ENCODE data around the gene CYB5R3. TPM values are rescaled to one million over a fixed set of nuclear protein-coding genes. Genes with fewer than 3 reads are reported as not detected.

CYB5R3 gene
- total RNA-seq, 1 experiment from 2014 or later = 106 TPM

DNA sequence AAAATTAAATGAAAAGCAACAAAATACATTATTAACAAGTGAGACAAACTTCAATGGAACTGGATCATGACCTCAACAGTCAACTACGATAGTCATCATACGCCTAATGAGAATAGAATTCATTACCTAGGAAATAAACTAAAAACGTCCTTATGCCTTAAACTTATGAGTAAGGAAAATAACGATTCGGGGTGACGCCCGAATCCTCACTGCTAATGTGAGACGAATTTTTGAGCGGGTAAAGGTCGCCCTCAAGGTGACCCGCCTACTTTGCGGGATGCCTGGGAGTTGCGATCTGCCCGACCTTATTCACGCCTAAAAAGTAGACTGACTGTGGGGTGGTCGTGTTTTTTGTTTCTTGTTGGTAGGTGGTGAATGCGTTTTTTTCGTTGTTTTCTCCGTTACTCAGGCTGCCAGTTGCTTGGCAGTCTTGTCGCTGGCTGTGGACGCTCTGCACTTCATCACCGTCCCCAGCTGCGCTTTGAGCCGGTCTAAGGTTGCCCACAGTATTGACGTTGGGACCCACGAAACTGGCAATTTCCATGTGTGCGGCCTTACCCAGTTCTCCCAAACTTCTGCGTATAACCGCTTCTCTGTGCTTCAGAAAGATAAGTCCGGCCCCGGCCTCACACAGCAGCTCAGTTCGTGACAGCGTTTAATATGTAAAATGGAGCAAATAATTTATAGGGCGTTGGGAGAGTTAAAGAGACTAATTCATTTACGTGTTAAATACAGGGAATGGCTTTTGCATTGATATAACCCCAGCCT lies 33.9 kb downstream of the CYB5R3 start:
- no peaks in the 10 kb centered on the region for H3K27me3 ChIP-seq (ENCODE audit: insufficient read depth, low read depth)
- peaks cover 45% of the 10 kb centered on the region for H3F3A ChIP-seq (ENCODE audit: insufficient read depth, low read depth)
- H3K9me2 ChIP-seq (ENCODE audit: insufficient read depth) = no peaks in the 10 kb centered on the region
- peaks cover 30% of the 10 kb centered on the region for H3K4me1 ChIP-seq (replicated peaks; ENCODE audit: insufficient read depth)
- peak; percentile 90 to 99 for DNase-seq
- H4K20me1 ChIP-seq (ENCODE audit: insufficient read depth) = peaks cover 34% of the 10 kb centered on the region
- peak overlapping the region; percentile 81; the same call in 1 of the 2 replicates for H2AFZ ChIP-seq
- peaks cover 40% of the 10 kb centered on the region for H3K79me2 ChIP-seq (ENCODE audit: low read depth)
- CTCF ChIA-PET = interaction anchor here (0.6 to 0.7 kb wide), 2 partner anchors 123 to 570 kb away, joined by 3 read pairs; no protein-coding TSS in a partner anchor
- H3K4me3 ChIP-seq = peak overlapping the region; percentile 100
- no peak for TF ChIP-seq EZH2 (IDR thresholded peaks at IDR 0.05; ENCODE audit: low read depth)
- TF ChIP-seq, protein P1, sequence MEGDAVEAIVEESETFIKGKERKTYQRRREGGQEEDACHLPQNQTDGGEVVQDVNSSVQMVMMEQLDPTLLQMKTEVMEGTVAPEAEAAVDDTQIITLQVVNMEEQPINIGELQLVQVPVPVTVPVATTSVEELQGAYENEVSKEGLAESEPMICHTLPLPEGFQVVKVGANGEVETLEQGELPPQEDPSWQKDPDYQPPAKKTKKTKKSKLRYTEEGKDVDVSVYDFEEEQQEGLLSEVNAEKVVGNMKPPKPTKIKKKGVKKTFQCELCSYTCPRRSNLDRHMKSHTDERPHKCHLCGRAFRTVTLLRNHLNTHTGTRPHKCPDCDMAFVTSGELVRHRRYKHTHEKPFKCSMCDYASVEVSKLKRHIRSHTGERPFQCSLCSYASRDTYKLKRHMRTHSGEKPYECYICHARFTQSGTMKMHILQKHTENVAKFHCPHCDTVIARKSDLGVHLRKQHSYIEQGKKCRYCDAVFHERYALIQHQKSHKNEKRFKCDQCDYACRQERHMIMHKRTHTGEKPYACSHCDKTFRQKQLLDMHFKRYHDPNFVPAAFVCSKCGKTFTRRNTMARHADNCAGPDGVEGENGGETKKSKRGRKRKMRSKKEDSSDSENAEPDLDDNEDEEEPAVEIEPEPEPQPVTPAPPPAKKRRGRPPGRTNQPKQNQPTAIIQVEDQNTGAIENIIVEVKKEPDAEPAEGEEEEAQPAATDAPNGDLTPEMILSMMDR (conservative IDR thresholded peaks at IDR 0.05) = no peak
- intact Hi-C loops (cut with micrococcal nuclease; ENCODE audit: unreplicated experiment) = loop anchor here (2.0 kb wide), 2 partner anchors 20 to 248 kb away; no protein-coding TSS in a partner anchor
- 0 out of 2 replicates have a peak, but pooled peaks cover 11% of the 10 kb centered on the region for H3K36me3 ChIP-seq (ENCODE audit: low read depth)
- H3K27ac ChIP-seq = peak overlapping the region; percentile 96
- peak overlapping the region; percentile 100 for H3K4me2 ChIP-seq
- POLR2A ChIA-PET (ENCODE audit: unreplicated experiment) = interaction anchor here (0.6 to 0.8 kb wide), 11 partner anchors 20 to 1217 kb away, joined by 3 to 11 read pairs (median 6); no protein-coding TSS in a partner anchor
- BruUV-seq (replicated peaks) = TSS peak; percentile 100
- H3K9me3 ChIP-seq (ENCODE audit: insufficient read depth, low read depth) = no peaks in the 10 kb centered on the region

- peaks cover 40% of the 10 kb centered on the region for H4K20me1 ChIP-seq (ENCODE audit: insufficient read depth)
- BruUV-seq (replicated peaks) = no TSS peak
- peak within 1 kb of the TSS; percentile 81 for H2AFZ ChIP-seq
- ChIA-PET CTCF (interaction anchor here (0.6 to 0.7 kb wide), 2 partner anchors 124 to 253 kb away, joined by 3 to 11 read pairs; no protein-coding TSS in a partner anchor), POLR2A (ENCODE audit: unreplicated experiment) (interaction anchor here (0.5 to 0.8 kb wide), 11 partner anchors 21 to 1167 kb away, joined by 3 to 24 read pairs (median 6); partner anchors contain the start of gene WBP2NL)
- H3K4me3 ChIP-seq = peak within 1 kb of the TSS; percentile 100
- peaks cover 46% of the 10 kb centered on the region for H3F3A ChIP-seq (ENCODE audit: insufficient read depth, low read depth)
- H3K4me2 ChIP-seq = peak within 1 kb of the TSS; percentile 100
- no peaks in the 10 kb centered on the region for H3K9me3 ChIP-seq (ENCODE audit: insufficient read depth, low read depth)
- H3K27me3 ChIP-seq (ENCODE audit: insufficient read depth, low read depth) = no peaks in the 10 kb centered on the region
- TF ChIP-seq, protein P1 (conservative IDR thresholded peaks at IDR 0.05) = no peak
- no peak for TF ChIP-seq EZH2 (IDR thresholded peaks at IDR 0.05; ENCODE audit: low read depth)
- peaks cover 48% of the 10 kb centered on the region for H3K79me2 ChIP-seq (ENCODE audit: low read depth)
- peak; percentile 93 to 97 for DNase-seq
- peak within 1 kb of the TSS; percentile 96 for H3K27ac ChIP-seq
- H3K4me1 ChIP-seq (replicated peaks; ENCODE audit: insufficient read depth) = peaks cover 30% of the 10 kb centered on the region
- H3K36me3 ChIP-seq (ENCODE audit: low read depth) = 0 out of 2 replicates have a peak, but pooled peaks cover 16% of the 10 kb centered on the region
- intact Hi-C loops (cut with micrococcal nuclease; ENCODE audit: unreplicated experiment) = loop anchor here (2.0 to 5.0 kb wide), 3 partner anchors 20 to 248 kb away; no protein-coding TSS in a partner anchor
- H3K9me2 ChIP-seq (ENCODE audit: insufficient read depth) = no peaks in the 10 kb centered on the region
Observed at GRCh38 chr22:42614312-42615091, 34.7 kb downstream of the CYB5R3 start, which contains the start of gene POLDIP3. Gene POLDIP3 (minus strand): TSS chr22:42614883. CDS start chr22:42614857, 26 bp downstream.

All from PC-9 (cell line).